ENCODE measurements around the gene NAPSA. TPM values are rescaled to one million over a fixed set of nuclear protein-coding genes. Genes with fewer than 3 reads are reported as not detected.
A peak's percentile ranks its signal among the peaks of the same experiment; 100 is the strongest.

The NAPSA gene
- total and polyA plus RNA-seq, 4 donors, result 0.52 to 1.6 (median 1.3) TPM

- WGBS, 2 donors, result 3 to 4% methylated on average over 27 to 42 of the region's 42 CpGs
- no peaks in the 10 kb centered on the region for H3K27me3 ChIP-seq (ENCODE audit: control insufficient read depth in 1 of 2, insufficient read depth in 2 of 2, low read length in 1 of 2)
- DNase-seq (no peak), ATAC-seq (ENCODE audit: low FRiP score) (no peak)
- H3K9me3 ChIP-seq (ENCODE audit: control insufficient read depth, low read length), result peaks cover 3% of the 10 kb centered on the region
- intact Hi-C loops (cut with DNase I), result no loop called here
- no peak overlapping the region for H3K27ac ChIP-seq (ENCODE audit: low read depth in 1 of 2, low read length in 2 of 2)
- H3K4me1 ChIP-seq (ENCODE audit: control insufficient read depth in 1 of 2, insufficient read depth in 2 of 2, low read length in 2 of 2), result no peaks in the 10 kb centered on the region
- no peaks in the 10 kb centered on the region for H3K36me3 ChIP-seq (ENCODE audit: control insufficient read depth in 1 of 2, insufficient read depth in 2 of 2, low read length in 1 of 2)
- no peak overlapping the region for H3K4me3 ChIP-seq (ENCODE audit: low read length in 2 of 2)
These were observed 53.5 kb downstream of the NAPSA start for GRCh38 chr19:50311723-50312635.

GRCh38 chr19:50310759-50311465 is 54.5 kb downstream of the NAPSA start:
- Histone ChIP-seq H3K4me1 (ENCODE audit: control insufficient read depth in 1 of 2, insufficient read depth in 2 of 2, low read length in 2 of 2) (no peaks in the 10 kb centered on the region), H3K27ac (ENCODE audit: low read depth in 1 of 2, low read length in 2 of 2) (no peak overlapping the region), H3K36me3 (ENCODE audit: control insufficient read depth in 1 of 2, insufficient read depth in 2 of 2, low read length in 1 of 2) (no peaks in the 10 kb centered on the region), H3K27me3 (ENCODE audit: control insufficient read depth in 1 of 2, insufficient read depth in 2 of 2, low read length in 1 of 2) (no peaks in the 10 kb centered on the region), H3K9me3 (ENCODE audit: control insufficient read depth, low read length) (peaks cover 4% of the 10 kb centered on the region), H3K4me3 (ENCODE audit: low read length in 2 of 2) (no peak overlapping the region)
- ATAC-seq (ENCODE audit: low FRiP score) (no peak), DNase-seq (no peak)
- WGBS, 2 donors, result 40 to 47% methylated on average over 10 of the region's 10 CpGs
- intact Hi-C loops (cut with DNase I), result no loop called here

GRCh38 chr19:50309396-50310125 is 55.9 kb downstream of the NAPSA start:
- ATAC-seq (ENCODE audit: low FRiP score), result no peak
- peak in 1 of 2 donors; percentile 72 for DNase-seq
- no peaks in the 10 kb centered on the region for H3K36me3 ChIP-seq (ENCODE audit: control insufficient read depth in 1 of 2, insufficient read depth in 2 of 2, low read length in 1 of 2)
- no peaks in the 10 kb centered on the region for H3K4me1 ChIP-seq (ENCODE audit: control insufficient read depth in 1 of 2, insufficient read depth in 2 of 2, low read length in 2 of 2)
- intact Hi-C loops (cut with DNase I), result no loop called here
- H3K4me3 ChIP-seq (ENCODE audit: low read length in 2 of 2), result no peak overlapping the region
- H3K27me3 ChIP-seq (ENCODE audit: control insufficient read depth in 1 of 2, insufficient read depth in 2 of 2, low read length in 1 of 2), result no peaks in the 10 kb centered on the region
- no peak overlapping the region for H3K27ac ChIP-seq (ENCODE audit: low read depth in 1 of 2, low read length in 2 of 2)
- 71 to 81% methylated on average over 15 to 16 of the region's 16 CpGs for WGBS, 2 donors
- peaks cover 4% of the 10 kb centered on the region for H3K9me3 ChIP-seq (ENCODE audit: control insufficient read depth, low read length)

GRCh38 chr19:50308991-50309390 is 56.4 kb downstream of the NAPSA start:
- intact Hi-C loops (cut with DNase I), result no loop called here
- WGBS, 2 donors, result 90 to 91% methylated on average over 20 to 21 of the region's 21 CpGs
- H3K27me3 ChIP-seq (ENCODE audit: control insufficient read depth in 1 of 2, insufficient read depth in 2 of 2, low read length in 1 of 2), result no peaks in the 10 kb centered on the region
- ATAC-seq (ENCODE audit: low FRiP score) (no peak), DNase-seq (peak in 1 of 2 donors; percentile 70)
- H3K9me3 ChIP-seq (ENCODE audit: control insufficient read depth, low read length), result peaks cover 4% of the 10 kb centered on the region
- H3K4me1 ChIP-seq (ENCODE audit: control insufficient read depth in 1 of 2, insufficient read depth in 2 of 2, low read length in 2 of 2), result no peaks in the 10 kb centered on the region
- H3K27ac ChIP-seq (ENCODE audit: low read depth in 1 of 2, low read length in 2 of 2), result no peak overlapping the region
- no peak overlapping the region for H3K4me3 ChIP-seq (ENCODE audit: low read length in 2 of 2)
- no peaks in the 10 kb centered on the region for H3K36me3 ChIP-seq (ENCODE audit: control insufficient read depth in 1 of 2, insufficient read depth in 2 of 2, low read length in 1 of 2)

Other genes starting within 250 kb of the NAPSA start
- gene IZUMO2, start 202.4 kb downstream of the NAPSA start, total RNA-seq, result not detected
- not detected for gene IZUMO2, start 202.4 kb downstream of the NAPSA start, polyA plus RNA-seq
- gene MYH14, start 162.0 kb downstream of the NAPSA start, total RNA-seq, result 10 to 100 TPM in 1 of 2 donors, 1 to 10 TPM in 1; 5.9 to 11.8 TPM
- gene MYH14, start 162.0 kb downstream of the NAPSA start, polyA plus RNA-seq, result 10 to 100 TPM in 1 of 2 donors, 1 to 10 TPM in 1; 4.8 to 61.1 TPM
- 1 to 10 TPM; 1.6 to 3.2 TPM for gene KCNC3, start 36.3 kb downstream of the NAPSA start, total RNA-seq
- gene KCNC3, start 36.3 kb downstream of the NAPSA start, polyA plus RNA-seq, result under 1 TPM; 0.15 to 0.88 TPM
- 10 to 100 TPM; 82.6 to 91.0 TPM for gene NR1H2, start 10.8 kb upstream of the NAPSA start, total RNA-seq
- 100 to 1,000 TPM in 1 of 2 donors, 10 to 100 TPM in 1; 53.5 to 126 TPM for gene NR1H2, start 10.8 kb upstream of the NAPSA start, polyA plus RNA-seq
- 10 to 100 TPM; 13.2 to 26.9 TPM for gene POLD1, start 18.7 kb upstream of the NAPSA start, total RNA-seq
- gene POLD1, start 18.7 kb upstream of the NAPSA start, polyA plus RNA-seq, result 10 to 100 TPM in 1 of 2 donors, 1 to 10 TPM in 1; 5.4 to 27.7 TPM
- gene SPIB, start 53.3 kb upstream of the NAPSA start, total RNA-seq, result under 1 TPM; 0.48 to 0.62 TPM
- 1 to 10 TPM in 1 of 2 donors, under 1 TPM in 1; 0.05 to 5.1 TPM for gene SPIB, start 53.3 kb upstream of the NAPSA start, polyA plus RNA-seq
- gene MYBPC2, start 67.3 kb upstream of the NAPSA start, total RNA-seq, result not detected
- under 1 TPM in 1 of 2 donors, not detected in 1; 0.03 TPM for gene MYBPC2, start 67.3 kb upstream of the NAPSA start, polyA plus RNA-seq
- gene EMC10, start 110.9 kb upstream of the NAPSA start, total RNA-seq, result 10 to 100 TPM; 79.6 to 86.5 TPM
- gene EMC10, start 110.9 kb upstream of the NAPSA start, polyA plus RNA-seq, result 100 to 1,000 TPM in 1 of 2 donors, 10 to 100 TPM in 1; 65.2 to 111 TPM
- not detected for gene GARIN5A, start 111.2 kb upstream of the NAPSA start, total RNA-seq
- not detected for gene GARIN5A, start 111.2 kb upstream of the NAPSA start, polyA plus RNA-seq
- 10 to 100 TPM; 26.6 to 34.2 TPM for gene JOSD2, start 145.6 kb upstream of the NAPSA start, total RNA-seq
- 10 to 100 TPM; 40.2 to 76.1 TPM for gene JOSD2, start 145.6 kb upstream of the NAPSA start, polyA plus RNA-seq
- not detected for gene ASPDH, start 148.3 kb upstream of the NAPSA start, total RNA-seq
- 1 to 10 TPM in 1 of 2 donors, not detected in 1; 1.9 TPM for gene ASPDH, start 148.3 kb upstream of the NAPSA start, polyA plus RNA-seq
- gene LRRC4B, start 202.8 kb upstream of the NAPSA start, total RNA-seq, result 10 to 100 TPM in 1 of 2 donors, 1 to 10 TPM in 1; 5.7 to 12.2 TPM
- gene LRRC4B, start 202.8 kb upstream of the NAPSA start, polyA plus RNA-seq, result 1 to 10 TPM in 1 of 2 donors, under 1 TPM in 1; 0.63 to 1.8 TPM

Data from aorta (tissue), 5 donors.